NK-92 (cell line): ENCODE data around the gene CTDNEP1.
A peak's percentile ranks its signal among the peaks of the same experiment; 100 is the strongest.

ENCODE experiments used
- DNase-seq: peaks from one replicate; lab custom pipeline; 2025; ENCODE audit not compliant: unreplicated experiment; lab: John Stamatoyannopoulos, UW

Gene CTDNEP1

GRCh38 chr17:7216242-7217112, 35.1 kb downstream of the CTDNEP1 start:
- no peak for DNase-seq

- no peak for DNase-seq
Measured at GRCh38 chr17:7215652-7216180, 35.8 kb downstream of the CTDNEP1 start.

- no peak for DNase-seq
Measured at GRCh38 chr17:7215136-7215638, 36.3 kb downstream of the CTDNEP1 start.

- DNase-seq: peak; percentile 98
Measured at GRCh38 chr17:7214300-7215135, 37.0 kb downstream of the CTDNEP1 start.

- DNase-seq: no peak
Measured at GRCh38 chr17:7213895-7214299, 37.6 kb downstream of the CTDNEP1 start.

GRCh38 chr17:7211491-7212273, 39.9 kb downstream of the CTDNEP1 start:
- no peak for DNase-seq

- no peak for DNase-seq
Measured at GRCh38 chr17:7208754-7209460, 42.6 kb downstream of the CTDNEP1 start.

GRCh38 chr17:7208027-7208571, 43.4 kb downstream of the CTDNEP1 start:
- no peak for DNase-seq

GRCh38 chr17:7207120-7208001, 44.2 kb downstream of the CTDNEP1 start:
- DNase-seq: no peak

- no peak for DNase-seq
Measured at GRCh38 chr17:7205561-7205960, 46.0 kb downstream of the CTDNEP1 start.

GRCh38 chr17:7204828-7205461, 46.6 kb downstream of the CTDNEP1 start:
- peak; percentile 84 for DNase-seq

- no peak for DNase-seq
Measured at GRCh38 chr17:7204336-7204735, 47.2 kb downstream of the CTDNEP1 start.

GRCh38 chr17:7203391-7203790, 48.1 kb downstream of the CTDNEP1 start:
- DNase-seq: no peak

- no peak for DNase-seq
Measured at GRCh38 chr17:7196651-7197401, 54.7 kb downstream of the CTDNEP1 start.

- no peak for DNase-seq
Measured at GRCh38 chr17:7195971-7196370, 55.6 kb downstream of the CTDNEP1 start.
